HUES48 (cell line): ENCODE data around the gene SGCD.

Experiments used
- H3K27ac ChIP-seq: one replicate; pipeline ENCODE4 v1.7.0; 2013; ENCODE audit warnings: low read depth, low read length, inconsistent platforms
- H3K27me3 ChIP-seq: 2 replicates; pipeline ENCODE4 v1.6.1; 2013; ENCODE audit warnings: mild to moderate bottlenecking, low read length; ENCODE audit not compliant: control insufficient read depth, insufficient read depth
- H3K36me3 ChIP-seq: 2 replicates; pipeline ENCODE4 v1.6.1; 2013; ENCODE audit warnings: low read length; ENCODE audit not compliant: control insufficient read depth, insufficient read depth
- H3K4me1 ChIP-seq: 2 replicates; pipeline ENCODE4 v1.6.1; 2013; ENCODE audit warnings: mild to moderate bottlenecking, low read length; ENCODE audit not compliant: control insufficient read depth, insufficient read depth
- H3K4me3 ChIP-seq: 2 replicates; pipeline ENCODE4 v1.5.1; 2013; ENCODE audit warnings: mild to moderate bottlenecking, low read depth, low read length
- H3K9ac ChIP-seq: 2 replicates; pipeline ENCODE4 v1.6.1; 2013; ENCODE audit warnings: mild to moderate bottlenecking, low read depth, low read length, moderate library complexity
- H3K9me3 ChIP-seq: 2 replicates; pipeline ENCODE4 v1.6.1; 2013; ENCODE audit warnings: low read length; ENCODE audit not compliant: control insufficient read depth, insufficient read depth

The SGCD gene

GRCh38 chr5:156386976-156387375, 60.0 kb downstream of the SGCD start:
- Histone ChIP-seq H3K9ac (no peak overlapping the region), H3K4me3 (no peak overlapping the region), H3K9me3 (no peaks in the 10 kb centered on the region), H3K36me3 (no peaks in the 10 kb centered on the region), H3K27me3 (no peaks in the 10 kb centered on the region), H3K27ac (no peak overlapping the region), H3K4me1 (no peaks in the 10 kb centered on the region)

- H3K36me3 ChIP-seq = no peaks in the 10 kb centered on the region
- H3K9me3 ChIP-seq = no peaks in the 10 kb centered on the region
- no peak overlapping the region for H3K9ac ChIP-seq
- H3K27me3 ChIP-seq = no peaks in the 10 kb centered on the region
- no peak overlapping the region for H3K4me3 ChIP-seq
- H3K4me1 ChIP-seq = no peaks in the 10 kb centered on the region
- H3K27ac ChIP-seq = no peak overlapping the region
Measured at GRCh38 chr5:156387391-156387790, 60.4 kb downstream of the SGCD start.

DNA sequence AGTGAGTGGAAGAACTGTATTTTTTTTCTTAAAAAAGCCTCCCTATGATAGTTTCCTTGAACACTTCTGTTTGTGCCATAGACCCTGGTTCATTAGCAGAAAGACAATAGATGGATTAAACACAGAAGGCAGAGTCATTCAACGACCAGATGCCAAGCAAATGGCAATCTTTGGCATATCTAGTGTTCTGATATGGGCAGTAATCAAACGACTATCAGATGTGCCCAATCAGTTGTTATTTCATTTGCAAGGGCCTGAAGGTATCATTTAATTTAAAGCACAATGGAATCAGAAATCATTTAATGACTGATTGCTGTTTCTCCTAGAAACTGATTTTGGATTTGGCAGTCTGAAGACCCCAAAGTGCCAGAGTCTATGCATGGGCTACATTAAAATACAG, 61.3 kb downstream of the SGCD start:
- Histone ChIP-seq H3K27me3 (no peaks in the 10 kb centered on the region), H3K4me3 (no peak overlapping the region), H3K9ac (no peak overlapping the region), H3K4me1 (no peaks in the 10 kb centered on the region), H3K27ac (no peak overlapping the region), H3K36me3 (no peaks in the 10 kb centered on the region), H3K9me3 (no peaks in the 10 kb centered on the region)

GRCh38 chr5:156391139-156391538, 64.2 kb downstream of the SGCD start:
- Histone ChIP-seq H3K27me3 (no peaks in the 10 kb centered on the region), H3K36me3 (no peaks in the 10 kb centered on the region), H3K27ac (no peak overlapping the region), H3K9ac (no peak overlapping the region), H3K4me3 (no peak overlapping the region), H3K4me1 (no peaks in the 10 kb centered on the region), H3K9me3 (no peaks in the 10 kb centered on the region)

- Histone ChIP-seq H3K27ac (no peak overlapping the region), H3K9me3 (no peaks in the 10 kb centered on the region), H3K4me3 (no peak overlapping the region), H3K9ac (no peak overlapping the region), H3K4me1 (no peaks in the 10 kb centered on the region), H3K27me3 (no peaks in the 10 kb centered on the region), H3K36me3 (no peaks in the 10 kb centered on the region)
Measured at GRCh38 chr5:156393980-156394379, 67.0 kb downstream of the SGCD start.

DNA sequence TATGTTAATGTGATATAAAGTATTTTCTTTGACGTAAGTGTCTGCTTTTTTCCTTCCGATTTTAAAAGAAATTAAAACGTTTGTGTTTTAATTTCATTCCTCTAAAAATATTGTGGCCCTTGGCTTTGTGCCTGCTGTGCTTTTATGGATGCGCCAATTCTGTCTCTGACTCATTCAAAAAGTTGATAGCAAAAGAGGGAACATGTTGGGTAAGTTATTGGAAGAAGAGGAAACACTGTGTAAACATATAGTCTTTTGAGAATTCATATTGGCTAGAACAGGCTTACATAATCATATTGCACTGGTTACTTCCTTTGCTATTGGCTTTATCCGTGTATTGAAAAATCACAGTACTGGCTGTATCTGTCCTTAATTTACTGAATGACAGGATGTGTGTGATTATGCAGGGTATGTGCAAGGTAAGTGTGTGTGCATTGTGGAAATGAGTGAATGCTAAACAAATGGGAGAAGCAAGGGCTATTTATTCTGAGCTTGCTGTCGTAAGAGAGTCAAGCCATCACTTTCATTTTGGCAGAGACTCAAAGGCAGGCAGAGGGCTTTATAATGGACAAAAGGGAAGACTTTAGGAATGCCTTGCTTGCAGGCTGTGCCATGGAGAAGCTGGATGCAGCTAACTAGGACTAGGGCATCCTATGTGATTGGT, 67.8 kb downstream of the SGCD start:
- no peak overlapping the region for H3K27ac ChIP-seq
- H3K36me3 ChIP-seq = no peaks in the 10 kb centered on the region
- no peak overlapping the region for H3K9ac ChIP-seq
- no peaks in the 10 kb centered on the region for H3K9me3 ChIP-seq
- no peaks in the 10 kb centered on the region for H3K27me3 ChIP-seq
- H3K4me3 ChIP-seq = no peak overlapping the region
- H3K4me1 ChIP-seq = no peaks in the 10 kb centered on the region

DNA sequence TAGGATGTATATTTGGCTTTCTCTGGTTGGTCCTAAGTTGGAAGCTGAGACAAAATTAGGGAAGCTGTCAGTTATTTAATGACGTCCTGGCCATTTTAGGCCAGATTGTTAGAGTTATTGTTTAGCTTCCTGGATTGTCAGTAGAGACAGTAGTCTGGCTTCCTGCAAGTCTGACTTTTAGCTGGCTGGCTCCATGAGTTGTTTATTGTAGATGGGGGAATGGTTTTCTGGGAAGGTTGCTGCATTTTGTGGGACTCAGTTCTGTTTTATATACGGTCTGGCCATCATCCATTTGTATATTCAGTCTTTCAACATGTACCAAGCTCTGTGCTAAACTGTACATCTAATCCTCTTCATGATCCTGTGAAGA, 68.3 kb downstream of the SGCD start:
- Histone ChIP-seq H3K4me1 (no peaks in the 10 kb centered on the region), H3K27me3 (no peaks in the 10 kb centered on the region), H3K9ac (no peak overlapping the region), H3K27ac (no peak overlapping the region), H3K4me3 (no peak overlapping the region), H3K36me3 (no peaks in the 10 kb centered on the region), H3K9me3 (no peaks in the 10 kb centered on the region)

- H3K9ac ChIP-seq = no peak overlapping the region
- no peaks in the 10 kb centered on the region for H3K4me1 ChIP-seq
- no peaks in the 10 kb centered on the region for H3K9me3 ChIP-seq
- no peak overlapping the region for H3K4me3 ChIP-seq
- H3K36me3 ChIP-seq = no peaks in the 10 kb centered on the region
- no peaks in the 10 kb centered on the region for H3K27me3 ChIP-seq
- H3K27ac ChIP-seq = no peak overlapping the region
Measured at GRCh38 chr5:156396063-156396829, 69.3 kb downstream of the SGCD start.

DNA sequence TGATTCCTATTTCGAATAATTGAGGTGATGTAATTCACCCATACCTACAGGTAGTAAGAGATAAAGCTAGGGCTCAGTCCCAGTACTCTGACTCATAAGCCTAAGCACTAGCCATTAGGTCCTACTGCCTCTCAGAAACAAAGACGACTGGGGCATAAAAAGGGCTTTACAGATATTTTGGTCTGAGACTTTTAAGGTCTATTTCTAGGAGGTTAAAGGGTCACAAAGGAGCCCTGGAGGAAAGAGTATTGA, 69.8 kb downstream of the SGCD start:
- Histone ChIP-seq H3K27ac (no peak overlapping the region), H3K36me3 (no peaks in the 10 kb centered on the region), H3K4me3 (no peak overlapping the region), H3K9me3 (no peaks in the 10 kb centered on the region), H3K4me1 (no peaks in the 10 kb centered on the region), H3K27me3 (no peaks in the 10 kb centered on the region), H3K9ac (no peak overlapping the region)

DNA sequence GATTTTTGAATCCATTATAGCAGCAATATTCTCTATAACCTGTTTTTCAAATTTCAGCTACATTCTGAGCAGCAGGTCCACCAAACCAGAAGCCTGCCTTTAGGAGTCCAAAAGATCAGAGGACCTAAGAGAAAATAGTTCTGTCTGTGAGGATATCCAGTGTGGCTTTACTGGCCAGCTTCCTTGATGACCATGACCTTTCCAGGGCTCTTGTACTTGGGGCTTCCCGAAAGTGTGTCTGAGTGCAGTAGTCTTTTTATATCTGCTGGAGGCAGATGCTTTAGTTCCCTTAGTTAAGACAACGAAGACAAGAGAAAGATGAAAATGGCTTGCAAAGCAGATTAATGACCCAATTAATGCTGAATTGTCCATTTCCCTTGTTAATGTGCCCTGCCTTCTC, 72.4 kb downstream of the SGCD start:
- H3K36me3 ChIP-seq = no peaks in the 10 kb centered on the region
- no peaks in the 10 kb centered on the region for H3K27me3 ChIP-seq
- H3K4me3 ChIP-seq = no peak overlapping the region
- no peaks in the 10 kb centered on the region; the same call in 1 of the 2 replicates for H3K4me1 ChIP-seq
- H3K9ac ChIP-seq = no peak overlapping the region
- no peak overlapping the region for H3K27ac ChIP-seq
- H3K9me3 ChIP-seq = no peaks in the 10 kb centered on the region

- H3K9ac ChIP-seq = no peak overlapping the region
- H3K27me3 ChIP-seq = no peaks in the 10 kb centered on the region
- no peaks in the 10 kb centered on the region for H3K36me3 ChIP-seq
- H3K9me3 ChIP-seq = no peaks in the 10 kb centered on the region
- no peak overlapping the region for H3K27ac ChIP-seq
- H3K4me3 ChIP-seq = no peak overlapping the region
- H3K4me1 ChIP-seq = no peaks in the 10 kb centered on the region; the same call in 1 of the 2 replicates
Measured at GRCh38 chr5:156400231-156400986, 73.4 kb downstream of the SGCD start.
